ENCODE measurements around the gene FMN2.

The FMN2 gene

DNA sequence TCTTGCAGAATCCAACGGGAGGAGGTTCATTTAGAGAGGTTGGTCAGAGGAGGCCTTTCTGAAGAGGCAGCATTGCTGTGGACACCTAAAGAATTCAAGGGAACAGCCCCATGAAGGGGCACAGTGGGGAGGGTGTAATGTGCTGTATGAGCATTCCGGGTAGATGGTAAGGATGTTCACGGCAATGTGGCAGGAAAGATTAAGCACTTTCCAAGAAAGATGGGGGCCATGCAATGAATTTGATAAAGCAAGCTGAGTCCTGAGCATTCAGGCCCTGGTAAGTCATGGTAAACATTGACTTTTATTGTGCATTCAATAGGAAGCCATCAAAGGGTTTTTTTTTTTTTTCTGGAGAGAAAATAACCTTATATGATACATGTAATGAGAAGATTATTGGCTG lies 353.7 kb downstream of the FMN2 start:
- Histone ChIP-seq H3K4me3 (replicated peaks; ENCODE audit: insufficient read depth, low read length) (no peak overlapping the region), H3K27me3 (ENCODE audit: insufficient read depth, poor library complexity, severe bottlenecking) (no peaks in the 10 kb centered on the region), H3K27ac (replicated peaks) (no peak overlapping the region)
- no peak for DNase-seq (ENCODE audit: low read depth in 1 of 2, low spot score in 1 of 2)
- TF ChIP-seq GABPA (IDR thresholded peaks at IDR 0.05; ENCODE audit: low read depth) = no peak
- TF ChIP-seq, protein P1, sequence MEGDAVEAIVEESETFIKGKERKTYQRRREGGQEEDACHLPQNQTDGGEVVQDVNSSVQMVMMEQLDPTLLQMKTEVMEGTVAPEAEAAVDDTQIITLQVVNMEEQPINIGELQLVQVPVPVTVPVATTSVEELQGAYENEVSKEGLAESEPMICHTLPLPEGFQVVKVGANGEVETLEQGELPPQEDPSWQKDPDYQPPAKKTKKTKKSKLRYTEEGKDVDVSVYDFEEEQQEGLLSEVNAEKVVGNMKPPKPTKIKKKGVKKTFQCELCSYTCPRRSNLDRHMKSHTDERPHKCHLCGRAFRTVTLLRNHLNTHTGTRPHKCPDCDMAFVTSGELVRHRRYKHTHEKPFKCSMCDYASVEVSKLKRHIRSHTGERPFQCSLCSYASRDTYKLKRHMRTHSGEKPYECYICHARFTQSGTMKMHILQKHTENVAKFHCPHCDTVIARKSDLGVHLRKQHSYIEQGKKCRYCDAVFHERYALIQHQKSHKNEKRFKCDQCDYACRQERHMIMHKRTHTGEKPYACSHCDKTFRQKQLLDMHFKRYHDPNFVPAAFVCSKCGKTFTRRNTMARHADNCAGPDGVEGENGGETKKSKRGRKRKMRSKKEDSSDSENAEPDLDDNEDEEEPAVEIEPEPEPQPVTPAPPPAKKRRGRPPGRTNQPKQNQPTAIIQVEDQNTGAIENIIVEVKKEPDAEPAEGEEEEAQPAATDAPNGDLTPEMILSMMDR (IDR thresholded peaks at IDR 0.05; ENCODE audit: insufficient read depth, low read length) = no peak
- TF ChIP-seq, protein P2, sequence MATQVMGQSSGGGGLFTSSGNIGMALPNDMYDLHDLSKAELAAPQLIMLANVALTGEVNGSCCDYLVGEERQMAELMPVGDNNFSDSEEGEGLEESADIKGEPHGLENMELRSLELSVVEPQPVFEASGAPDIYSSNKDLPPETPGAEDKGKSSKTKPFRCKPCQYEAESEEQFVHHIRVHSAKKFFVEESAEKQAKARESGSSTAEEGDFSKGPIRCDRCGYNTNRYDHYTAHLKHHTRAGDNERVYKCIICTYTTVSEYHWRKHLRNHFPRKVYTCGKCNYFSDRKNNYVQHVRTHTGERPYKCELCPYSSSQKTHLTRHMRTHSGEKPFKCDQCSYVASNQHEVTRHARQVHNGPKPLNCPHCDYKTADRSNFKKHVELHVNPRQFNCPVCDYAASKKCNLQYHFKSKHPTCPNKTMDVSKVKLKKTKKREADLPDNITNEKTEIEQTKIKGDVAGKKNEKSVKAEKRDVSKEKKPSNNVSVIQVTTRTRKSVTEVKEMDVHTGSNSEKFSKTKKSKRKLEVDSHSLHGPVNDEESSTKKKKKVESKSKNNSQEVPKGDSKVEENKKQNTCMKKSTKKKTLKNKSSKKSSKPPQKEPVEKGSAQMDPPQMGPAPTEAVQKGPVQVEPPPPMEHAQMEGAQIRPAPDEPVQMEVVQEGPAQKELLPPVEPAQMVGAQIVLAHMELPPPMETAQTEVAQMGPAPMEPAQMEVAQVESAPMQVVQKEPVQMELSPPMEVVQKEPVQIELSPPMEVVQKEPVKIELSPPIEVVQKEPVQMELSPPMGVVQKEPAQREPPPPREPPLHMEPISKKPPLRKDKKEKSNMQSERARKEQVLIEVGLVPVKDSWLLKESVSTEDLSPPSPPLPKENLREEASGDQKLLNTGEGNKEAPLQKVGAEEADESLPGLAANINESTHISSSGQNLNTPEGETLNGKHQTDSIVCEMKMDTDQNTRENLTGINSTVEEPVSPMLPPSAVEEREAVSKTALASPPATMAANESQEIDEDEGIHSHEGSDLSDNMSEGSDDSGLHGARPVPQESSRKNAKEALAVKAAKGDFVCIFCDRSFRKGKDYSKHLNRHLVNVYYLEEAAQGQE (IDR thresholded peaks at IDR 0.05; ENCODE audit: insufficient replicate concordance, low read depth) = no peak
- no peak for TF ChIP-seq POLR2AphosphoS5 (IDR thresholded peaks at IDR 0.05; ENCODE audit: low read depth)
- TF ChIP-seq SPI1 (IDR thresholded peaks at IDR 0.05; ENCODE audit: borderline replicate concordance, low read depth) = no peak

DNA sequence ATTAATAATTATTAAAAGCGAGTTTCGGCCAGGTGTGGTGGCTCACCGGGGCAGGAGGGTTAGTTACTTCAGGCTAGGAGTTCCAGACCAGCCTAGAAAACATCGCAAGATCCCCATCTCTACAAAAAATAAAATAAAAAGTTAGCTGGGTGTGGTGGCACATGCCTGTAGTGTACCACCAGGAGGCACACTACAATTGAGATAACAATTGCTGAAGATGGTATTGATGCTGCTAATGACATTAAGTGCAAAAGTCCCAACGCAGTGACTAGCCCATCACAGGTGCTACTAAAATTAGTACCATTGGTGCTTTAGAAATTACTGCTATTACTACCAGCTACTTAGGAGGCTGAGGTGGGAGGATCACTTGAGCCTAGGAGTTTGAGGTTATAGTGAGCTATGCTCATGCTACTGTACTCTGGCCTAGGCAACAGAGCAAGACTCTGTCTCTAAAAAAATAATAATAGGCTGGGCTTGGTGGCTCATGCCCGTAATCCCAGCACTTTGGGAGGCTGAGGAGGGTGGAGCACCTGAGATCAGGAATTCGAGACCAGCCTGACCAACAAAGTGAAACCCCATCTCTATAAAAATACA lies 363.6 kb downstream of the FMN2 start:
- TF ChIP-seq, protein P1 (IDR thresholded peaks at IDR 0.05; ENCODE audit: insufficient read depth, low read length) = no peak
- no peak for TF ChIP-seq GABPA (IDR thresholded peaks at IDR 0.05; ENCODE audit: low read depth)
- TF ChIP-seq POLR2AphosphoS5 (IDR thresholded peaks at IDR 0.05; ENCODE audit: low read depth) = no peak
- TF ChIP-seq, protein P2 (IDR thresholded peaks at IDR 0.05; ENCODE audit: insufficient replicate concordance, low read depth) = no peak

DNA sequence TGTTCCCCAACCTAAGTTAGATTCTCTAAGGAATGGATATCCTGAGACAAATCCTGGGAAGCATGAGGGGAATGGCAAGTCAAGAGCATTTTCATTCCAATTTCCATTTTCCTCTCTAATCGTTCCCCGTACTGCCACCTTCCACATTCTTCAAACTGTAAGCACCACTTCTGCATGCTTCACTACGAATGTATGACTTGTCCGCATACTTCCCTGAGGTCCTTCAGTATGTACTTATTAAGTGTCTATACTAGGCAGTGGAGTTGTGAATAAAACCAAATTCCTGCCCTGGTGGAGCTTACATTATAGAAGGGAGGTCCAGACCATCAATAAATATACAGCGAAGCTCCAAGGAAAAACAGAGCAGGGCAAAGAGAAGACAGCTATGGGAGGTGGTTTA lies 365.5 kb downstream of the FMN2 start:
- Histone ChIP-seq H3K27me3 (ENCODE audit: insufficient read depth, poor library complexity, severe bottlenecking) (no peaks in the 10 kb centered on the region), H3K27ac (replicated peaks) (no peak overlapping the region), H3K4me3 (replicated peaks; ENCODE audit: insufficient read depth, low read length) (no peak overlapping the region)
- no peak for DNase-seq (ENCODE audit: low read depth in 1 of 2, low spot score in 1 of 2)
- TF ChIP-seq SPI1 (IDR thresholded peaks at IDR 0.05; ENCODE audit: borderline replicate concordance, low read depth) = no peak
- TF ChIP-seq GABPA (IDR thresholded peaks at IDR 0.05; ENCODE audit: low read depth) = no peak
- TF ChIP-seq, protein P2 (IDR thresholded peaks at IDR 0.05; ENCODE audit: insufficient replicate concordance, low read depth) = no peak
- no peak for TF ChIP-seq POLR2AphosphoS5 (IDR thresholded peaks at IDR 0.05; ENCODE audit: low read depth)
- TF ChIP-seq, protein P1 (IDR thresholded peaks at IDR 0.05; ENCODE audit: insufficient read depth, low read length) = no peak

More for the DNA sequence above, 363.6 kb downstream of the FMN2 start:
- DNase-seq (ENCODE audit: low read depth in 1 of 2, low spot score in 1 of 2) = no peak
- H3K27me3 ChIP-seq (ENCODE audit: insufficient read depth, poor library complexity, severe bottlenecking) = no peaks in the 10 kb centered on the region
- no peak overlapping the region for H3K4me3 ChIP-seq (replicated peaks; ENCODE audit: insufficient read depth, low read length)
- no peak overlapping the region for H3K27ac ChIP-seq (replicated peaks)
